H9 (cell line): ENCODE results near the gene MMP17. TPM values are rescaled to one million over a fixed set of nuclear protein-coding genes. Genes with fewer than 3 reads are reported as not detected.

ENCODE experiments used
- DNase-seq: peaks from one replicate; pipeline ENCODE4 v3.0.0-alpha.2; 2017
- H2AFZ ChIP-seq: one replicate; pipeline ENCODE4 v1.6.1; 2013; ENCODE audit warnings: mild to moderate bottlenecking, low read length, control low read depth, moderate library complexity
- H2AK5ac ChIP-seq: 2 replicates; pipeline ENCODE4 v1.6.1; 2013; ENCODE audit warnings: low read length, control low read depth, mixed read lengths; ENCODE audit not compliant: insufficient read length
- H2BK120ac ChIP-seq: one replicate; pipeline ENCODE4 v1.6.1; 2013; ENCODE audit warnings: low read depth, mild to moderate bottlenecking, low read length, control low read depth, inconsistent platforms; ENCODE audit not compliant: poor library complexity, severe bottlenecking
- H2BK12ac ChIP-seq: 2 replicates; pipeline ENCODE4 v1.6.1; 2013; ENCODE audit warnings: low read length, control low read depth, mixed read lengths, low read depth; ENCODE audit not compliant: insufficient read length
- H2BK15ac ChIP-seq: 2 replicates; pipeline ENCODE4 v1.6.1; 2013; ENCODE audit warnings: low read depth, low read length, control low read depth
- H2BK20ac ChIP-seq: one replicate; pipeline ENCODE4 v1.6.1; 2013; ENCODE audit warnings: low read depth, mild to moderate bottlenecking, low read length, control low read depth, inconsistent platforms; ENCODE audit not compliant: poor library complexity, severe bottlenecking
- H2BK5ac ChIP-seq: 2 replicates; pipeline ENCODE4 v1.6.1; 2013; ENCODE audit warnings: low read length, control low read depth, mixed read lengths; ENCODE audit not compliant: insufficient read length
- H3K14ac ChIP-seq: 2 replicates; pipeline ENCODE4 v1.6.1; 2013; ENCODE audit warnings: low read length, control low read depth; ENCODE audit not compliant: insufficient read depth
- H3K18ac ChIP-seq: 2 replicates; pipeline ENCODE4 v1.6.1; 2013; ENCODE audit warnings: low read depth, mild to moderate bottlenecking, mixed read lengths, low read length, control low read depth; ENCODE audit not compliant: insufficient read length
- H3K23ac ChIP-seq: 2 replicates; pipeline ENCODE4 v1.6.1; 2013; ENCODE audit warnings: low read length, control low read depth, mixed read lengths, low read depth; ENCODE audit not compliant: insufficient read length
- H3K23me2 ChIP-seq: 2 replicates; pipeline ENCODE4 v1.6.1; 2013; ENCODE audit warnings: low read depth, mild to moderate bottlenecking, mixed read lengths, low read length, control low read depth; ENCODE audit not compliant: insufficient read length, poor library complexity, severe bottlenecking
- H3K27ac ChIP-seq: 2 replicates; pipeline ENCODE4 v1.5.1; 2013; ENCODE audit warnings: low read length, control low read depth, mixed read lengths, low read depth; ENCODE audit not compliant: insufficient read length
- H3K27me3 ChIP-seq: 2 replicates; pipeline ENCODE4 v1.6.1; 2013; ENCODE audit warnings: low read length, control low read depth, inconsistent platforms; ENCODE audit not compliant: insufficient read depth
- H3K4ac ChIP-seq: 2 replicates; pipeline ENCODE4 v1.6.1; 2013; ENCODE audit warnings: low read depth, mild to moderate bottlenecking, control low read depth, inconsistent platforms, low read length, moderate library complexity
- H3K4me1 ChIP-seq: 2 replicates; pipeline ENCODE4 v1.6.1; 2013; ENCODE audit warnings: low read length, control low read depth, inconsistent platforms; ENCODE audit not compliant: insufficient read depth
- H3K4me2 ChIP-seq: 2 replicates; pipeline ENCODE4 v1.6.1; 2013; ENCODE audit warnings: low read length, control low read depth, mixed read lengths; ENCODE audit not compliant: insufficient read length, insufficient read depth
- H3K56ac ChIP-seq: 2 replicates; pipeline ENCODE4 v1.6.1; 2013; ENCODE audit warnings: low read depth, mild to moderate bottlenecking, mixed read lengths, low read length, control low read depth; ENCODE audit not compliant: insufficient read length
- H3K79me1 ChIP-seq: 2 replicates; pipeline ENCODE4 v1.6.1; 2013; ENCODE audit warnings: low read depth, mild to moderate bottlenecking, moderate library complexity, low read length, control low read depth, inconsistent platforms; ENCODE audit not compliant: insufficient read depth, poor library complexity, severe bottlenecking
- H3K79me2 ChIP-seq: 2 replicates; pipeline ENCODE4 v1.6.1; 2013; ENCODE audit warnings: low read length, control low read depth, inconsistent platforms; ENCODE audit not compliant: insufficient read depth
- H3K9ac ChIP-seq: 2 replicates; pipeline ENCODE4 v1.6.1; 2013; ENCODE audit warnings: low read length, control low read depth, mixed read lengths; ENCODE audit not compliant: insufficient read length; ENCODE audit errors: extremely low read depth
- H3K9me3 ChIP-seq: one replicate; pipeline ENCODE4 v1.6.1; 2013; ENCODE audit warnings: low read depth, low read length, inconsistent platforms; ENCODE audit not compliant: control insufficient read depth
- H3T11ph ChIP-seq: one replicate; pipeline ENCODE4 v1.6.1; 2013; ENCODE audit warnings: mild to moderate bottlenecking, low read length, control low read depth, inconsistent platforms
- H4K20me1 ChIP-seq: one replicate; pipeline ENCODE4 v1.6.1; 2013; ENCODE audit not compliant: control insufficient read depth, insufficient read length, insufficient read depth
- H4K5ac ChIP-seq: 2 replicates; pipeline ENCODE4 v1.6.1; 2013; ENCODE audit warnings: low read depth, mild to moderate bottlenecking, mixed read lengths, low read length, control low read depth; ENCODE audit not compliant: insufficient read length
- H4K8ac ChIP-seq: replicated peaks from 2 replicates; pipeline ENCODE4 v1.6.1; 2013; ENCODE audit warnings: low read length, control low read depth, mixed read lengths, low read depth; ENCODE audit not compliant: insufficient read length
- H4K91ac ChIP-seq: 2 replicates; pipeline ENCODE4 v1.6.1; 2013; ENCODE audit warnings: low read depth, mild to moderate bottlenecking, moderate library complexity, mixed read lengths, low read length, control low read depth; ENCODE audit not compliant: insufficient read length
- H3K27ac Mint-ChIP-seq, 3 experiments: 2 replicates in 2 of 3; 3 replicates in 1 of 3; pipeline ENCODE4 v1.8.0; 2020 to 2021; ENCODE audit warnings: mixed read lengths in 3 of 3, mild to moderate bottlenecking in 1 of 3, moderate library complexity in 1 of 3
- H3K27me3 Mint-ChIP-seq: 2 replicates; pipeline ENCODE4 v1.8.0; 2021; ENCODE audit warnings: low read depth, mild to moderate bottlenecking, moderate library complexity, mixed read lengths
- H3K36me3 Mint-ChIP-seq, 3 experiments: 2 replicates in 2 of 3; 3 replicates in 1 of 3; pipeline ENCODE4 v1.8.0; 2020 to 2021; ENCODE audit warnings: low read depth in 3 of 3, mixed read lengths in 3 of 3; ENCODE audit not compliant: insufficient read depth in 1 of 3
- H3K4me1 Mint-ChIP-seq, 2 experiments: 2 replicates each; pipeline ENCODE4 v1.8.0; 2020; ENCODE audit warnings: mixed read lengths in 2 of 2
- H3K4me3 Mint-ChIP-seq, 2 experiments: 2 replicates in 1 of 2; 3 replicates in 1 of 2; pipeline ENCODE4 v1.8.0; 2020 to 2021; ENCODE audit warnings: mild to moderate bottlenecking in 2 of 2, mixed read lengths in 2 of 2, moderate library complexity in 1 of 2
- H3K9me3 Mint-ChIP-seq, 2 experiments: 2 replicates in 1 of 2; 3 replicates in 1 of 2; pipeline ENCODE4 v1.8.0; 2020; ENCODE audit warnings: mild to moderate bottlenecking in 2 of 2, mixed read lengths in 2 of 2, moderate library complexity in 1 of 2
- CTCF ChIP-seq: fragments of 200-600 bp; sonication (generic); conservative IDR thresholded peaks from 3 replicates; pipeline ENCODE4 v1.8.0; 2021; ENCODE audit warnings: antibody characterized with exemption, mild to moderate bottlenecking
- WGBS: extraction: QIAGEN DNeasy Blood & Tissue Kit; methylation state at CpG from one replicate; pipeline ENCODE4 v1.1.7; 2013; ENCODE audit warnings: missing lambda C conversion rate, low lambda C conversion rate, mixed read lengths; ENCODE audit not compliant: insufficient read length; ENCODE audit errors: extremely low coverage; 5-methylcytosine and 5-hydroxymethylcytosine counted together
- total RNA-seq: library from RNA; stranded (reverse); gene quantifications from 2 replicates; pipeline ENCODE4 v1.2.1, GENCODE V29; 2021

Gene MMP17
- total RNA-seq, 1 experiment from 2014 or later: 14.8 TPM

- H2AFZ ChIP-seq: no peak overlapping the region
- H2BK12ac ChIP-seq: no peak overlapping the region
- no peak overlapping the region for H2BK120ac ChIP-seq
- no peak overlapping the region for H3K27ac ChIP-seq
- H3K4me1 ChIP-seq: peaks cover 4% of the 10 kb centered on the region; the same call in 1 of the 2 replicates
- no peaks in the 10 kb centered on the region for H3K9me3 ChIP-seq
- no peak overlapping the region for H3K4ac ChIP-seq
- Mint-ChIP-seq H3K27ac (peak overlapping the region in 2 of 3 experiments; percentile 62 to 85; a peak in 4 of 7 replicates), H3K4me1 (peaks cover 29 to 46% of the 10 kb centered on the region in 2 experiments), H3K9me3 (peaks cover 0 to 4% of the 10 kb centered on the region in 2 experiments; a peak in 1 of 5 replicates), H3K27me3 (peaks cover 8% of the 10 kb centered on the region), H3K36me3 (peaks cover 0 to 7% (median 0%) of the 10 kb centered on the region in 3 experiments; a peak in 2 of 7 replicates), H3K4me3 (peak overlapping the region in 1 of 2 experiments; percentile 47; a peak in 2 of 5 replicates)
- H3T11ph ChIP-seq: no peak overlapping the region
- H2BK5ac ChIP-seq: no peak overlapping the region
- H4K5ac ChIP-seq: no peak overlapping the region
- no peak overlapping the region for H3K18ac ChIP-seq
- no peaks in the 10 kb centered on the region for H3K23me2 ChIP-seq
- peak; percentile 25 for DNase-seq
- no peak for TF ChIP-seq CTCF
- no peak overlapping the region for H3K4me2 ChIP-seq
- H3K27me3 ChIP-seq: no peaks in the 10 kb centered on the region
- no peak overlapping the region for H2AK5ac ChIP-seq
- no peak overlapping the region for H3K14ac ChIP-seq
- no peak overlapping the region for H2BK15ac ChIP-seq
- no peak overlapping the region for H3K56ac ChIP-seq
- no peak overlapping the region for H3K23ac ChIP-seq
- H3K9ac ChIP-seq: no peak overlapping the region
- no peaks in the 10 kb centered on the region for H3K79me2 ChIP-seq
- H2BK20ac ChIP-seq: no peak overlapping the region
- H4K20me1 ChIP-seq: no peaks in the 10 kb centered on the region
- no peak overlapping the region for H4K91ac ChIP-seq
- no peaks in the 10 kb centered on the region for H3K79me1 ChIP-seq
- WGBS: no CpG with 5 or more reads among the region's 4 CpGs
- H4K8ac ChIP-seq: no peak overlapping the region
Measured at GRCh38 chr12:131862084-131862441, 33.9 kb downstream of the MMP17 start.
